SK-N-SH (cell line): Measurements from ENCODE around the gene RFX7. TPM values are rescaled to one million over a fixed set of nuclear protein-coding genes. Genes with fewer than 3 reads are reported as not detected.

Source experiments
- CTCF ChIA-PET: fragments of 300-600, 350-600 bp; formaldehyde crosslinking; extraction: SDS; loops from one replicate; lab custom pipeline; 2021; lab: Yijun Ruan, JAX
- POLR2A ChIA-PET: fragments of 350-600 bp; sonication (Branson Sonifier 250); formaldehyde crosslinking; extraction: SDS; loops from one replicate; lab custom pipeline; 2020; ENCODE audit warnings: antibody characterized with exemption, inconsistent platforms; lab: Yijun Ruan, JAX
- DNase-seq: peaks from one replicate; pipeline ENCODE4 v3.0.0; 2012
- H2AFZ ChIP-seq: fragments of 200-600 bp; sonication (generic); 2 replicates; pipeline ENCODE4 v1.8.1; 2016; ENCODE audit warnings: antibody characterized with exemption, mild to moderate bottlenecking, low read depth
- H3F3A ChIP-seq: fragments of 200-600 bp; sonication (generic); replicated peaks from 2 replicates; pipeline ENCODE3; 2016; ENCODE audit warnings: antibody characterized with exemption, mild to moderate bottlenecking; ENCODE audit not compliant: insufficient read depth
- H3K27ac ChIP-seq, 2 experiments: fragments of 200-500 bp in 1 of 2; fragments of 200-600 bp in 1 of 2; sonication (Bioruptor generic) in 1 of 2; sonication (generic), shearing (Covaris generic) in 1 of 2; 2 replicates each; pipeline versions ENCODE4 v1.5.1 to v1.6.1; 2014 to 2016; ENCODE audit warnings: low read depth in 2 of 2, inconsistent platforms in 1 of 2, low read length in 1 of 2, mild to moderate bottlenecking in 1 of 2, mixed read lengths in 1 of 2
- H3K27me3 ChIP-seq: fragments of 200-600 bp; sonication (generic), shearing (Covaris generic); 2 replicates; pipeline ENCODE4 v1.6.1; 2016; ENCODE audit warnings: mixed run types; ENCODE audit not compliant: insufficient read depth
- H3K36me3 ChIP-seq, 2 experiments: fragments of 200-500 bp in 1 of 2; fragments of 200-600 bp in 1 of 2; sonication (Bioruptor generic) in 1 of 2; sonication (generic) in 1 of 2; replicated peaks in 1 of 2; 2 replicates each; pipeline versions ENCODE3 to v1.5.1; 2014 to 2016; ENCODE audit warnings: low read length in 1 of 2, mild to moderate bottlenecking in 1 of 2; ENCODE audit not compliant: insufficient read depth in 2 of 2, control insufficient read depth in 1 of 2
- H3K4me1 ChIP-seq, 2 experiments: fragments of 200-500 bp in 1 of 2; fragments of 200-600 bp in 1 of 2; sonication (Bioruptor generic) in 1 of 2; sonication (generic), shearing (Covaris generic) in 1 of 2; 2 replicates each; pipeline versions ENCODE4 v1.5.1 to v1.6.1; 2014 to 2016; ENCODE audit warnings: low read depth in 1 of 2, low read length in 1 of 2, mixed run types in 1 of 2; ENCODE audit not compliant: insufficient read depth in 2 of 2, control insufficient read depth in 1 of 2
- H3K4me2 ChIP-seq: fragments of 200-600 bp; sonication (generic), shearing (Covaris generic); 2 replicates; pipeline ENCODE4 v1.6.1; 2017; ENCODE audit warnings: mixed run types
- H3K4me3 ChIP-seq, 2 experiments: fragments of 200-500 bp in 1 of 2; fragments of 200-600 bp in 1 of 2; sonication (Bioruptor generic) in 1 of 2; sonication (generic), shearing (Covaris generic) in 1 of 2; 2 replicates each; pipeline versions ENCODE4 v1.5.1 to v1.8.1; 2014 to 2016; ENCODE audit warnings: low read depth in 2 of 2, inconsistent platforms in 1 of 2, low read length in 1 of 2, mild to moderate bottlenecking in 1 of 2, mixed read lengths in 1 of 2, moderate library complexity in 1 of 2
- H3K79me2 ChIP-seq: fragments of 200-600 bp; sonication (generic); 2 replicates; pipeline ENCODE4 v1.8.1; 2017; ENCODE audit warnings: mild to moderate bottlenecking; ENCODE audit not compliant: insufficient read depth
- H3K9ac ChIP-seq: fragments of 200-600 bp; sonication (generic); 2 replicates; pipeline ENCODE4 v1.6.1; 2017; ENCODE audit warnings: mixed run types
- H3K9me2 ChIP-seq: fragments of 200-600 bp; sonication (generic); 2 replicates; pipeline ENCODE4 v1.6.1; 2017; ENCODE audit warnings: mixed run types
- H3K9me3 ChIP-seq: fragments of 200-600 bp; sonication (generic); 2 replicates; pipeline ENCODE4 v1.6.1; 2017; ENCODE audit warnings: mixed run types, mild to moderate bottlenecking, moderate library complexity
- H4K20me1 ChIP-seq: fragments of 200-600 bp; sonication (generic); 2 replicates; pipeline ENCODE4 v1.6.1; 2017; ENCODE audit warnings: mild to moderate bottlenecking, mixed run types; ENCODE audit not compliant: insufficient read depth
- ELF1 ChIP-seq: IDR thresholded peaks from 2 replicates; pipeline ENCODE4 v1.4.0; 2012
- FOXM1 ChIP-seq: IDR thresholded peaks from 2 replicates; pipeline ENCODE4 v1.4.0; 2012; ENCODE audit warnings: low read depth, mild to moderate bottlenecking
- GABPA ChIP-seq: IDR thresholded peaks from 2 replicates; pipeline ENCODE4 v1.4.0; 2012; ENCODE audit warnings: low read depth, mild to moderate bottlenecking
- GATA2 ChIP-seq: sonication (generic); formaldehyde crosslinking; IDR thresholded peaks from 2 replicates; pipeline ENCODE4 v1.5.0; 2020; ENCODE audit warnings: mild to moderate bottlenecking, missing genetic modification reagents
- MXI1 ChIP-seq: IDR thresholded peaks from 2 replicates; pipeline ENCODE4 v1.6.1; 2012; ENCODE audit warnings: mild to moderate bottlenecking, low read depth, low read length, improper control_type of control experiment
- NRF1 ChIP-seq: IDR thresholded peaks from 2 replicates; pipeline ENCODE4 v1.6.1; 2012; ENCODE audit warnings: low read depth, mild to moderate bottlenecking, low read length
- POLR2AphosphoS5 ChIP-seq: IDR thresholded peaks from 2 replicates; pipeline ENCODE4 v1.6.1; 2012; ENCODE audit warnings: low read depth, low read length
- RCOR1 ChIP-seq: fragments of 150-350 bp; IDR thresholded peaks from 2 replicates; pipeline ENCODE4 v1.6.1; 2017; ENCODE audit warnings: antibody characterized with exemption, low read length
- RFX5 ChIP-seq: IDR thresholded peaks from 2 replicates; pipeline ENCODE4 v1.6.1; 2012; ENCODE audit warnings: mild to moderate bottlenecking, improper control_type of control experiment, low read length
- RXRA ChIP-seq: IDR thresholded peaks from 2 replicates; pipeline ENCODE4 v1.4.0; 2012; ENCODE audit warnings: low read depth, mild to moderate bottlenecking, borderline replicate concordance
- SIN3A ChIP-seq: IDR thresholded peaks from 2 replicates; pipeline ENCODE4 v1.6.1; 2012; ENCODE audit warnings: low read depth, mild to moderate bottlenecking, low read length, moderate library complexity, borderline replicate concordance
- TAF1 ChIP-seq: IDR thresholded peaks from 2 replicates; pipeline ENCODE4 v1.6.1; 2012; ENCODE audit warnings: low read depth, mild to moderate bottlenecking, low read length, moderate library complexity, borderline replicate concordance
- WGBS: methylation state at CpG from one replicate; pipeline ENCODE4 v1.1.6; 2017; ENCODE audit warnings: low lambda C conversion rate; 5-methylcytosine and 5-hydroxymethylcytosine counted together
- polyA plus RNA-seq, 3 experiments: library from polyadenylated mRNA; depleted of rRNA; stranded (reverse); fragments of >200 nt; gene quantifications; 2 replicates each; pipeline ENCODE4 v1.2.3, GENCODE V29; 2012
- TF ChIP-seq, protein P1 (sequence below): IDR thresholded peaks from 2 replicates; pipeline ENCODE4 v1.6.1; 2012; ENCODE audit warnings: mild to moderate bottlenecking, low read depth, low read length, moderate library complexity

The RFX7 gene
- polyA plus RNA-seq, 1 of the 3 experiments (the other 2 are of a cell fraction), result 2.7 TPM

GRCh38 chr15:56211064-56211463 is 32.6 kb downstream of the RFX7 start:
- ChIA-PET CTCF (no interaction called here), POLR2A (no interaction called here)
- Histone ChIP-seq H3K9me2 (no peaks in the 10 kb centered on the region), H3K9ac (no peak overlapping the region), H3K36me3 (peaks cover 14 to 21% of the 10 kb centered on the region in 2 experiments), H3K9me3 (peaks cover 8% of the 10 kb centered on the region; the same call in 1 of the 2 replicates), H3K79me2 (peaks cover 89% of the 10 kb centered on the region), H3K4me2 (no peak overlapping the region), H3K4me3 (no peak overlapping the region), H4K20me1 (no peaks in the 10 kb centered on the region; the same call in 1 of the 2 replicates), H3K4me1 (peaks cover 0 to 7% of the 10 kb centered on the region in 2 experiments; a peak in 2 of 4 replicates), H3F3A (peaks cover 12% of the 10 kb centered on the region), H2AFZ (no peak overlapping the region), H3K27ac (no peak overlapping the region), H3K27me3 (no peaks in the 10 kb centered on the region)
- TF ChIP-seq RXRA (no peak), POLR2AphosphoS5 (no peak), RCOR1 (no peak), GATA2 (CRISPR knock-in tag) (no peak), MXI1 (no peak), FOXM1 (no peak), GABPA (no peak), RFX5 (no peak), ELF1 (no peak)
- no peak for DNase-seq

GRCh38 chr15:56208641-56209155 is 35.0 kb downstream of the RFX7 start:
- TF ChIP-seq GABPA (no peak), TAF1 (no peak), SIN3A (no peak), NRF1 (no peak)
- TF ChIP-seq, protein P1, sequence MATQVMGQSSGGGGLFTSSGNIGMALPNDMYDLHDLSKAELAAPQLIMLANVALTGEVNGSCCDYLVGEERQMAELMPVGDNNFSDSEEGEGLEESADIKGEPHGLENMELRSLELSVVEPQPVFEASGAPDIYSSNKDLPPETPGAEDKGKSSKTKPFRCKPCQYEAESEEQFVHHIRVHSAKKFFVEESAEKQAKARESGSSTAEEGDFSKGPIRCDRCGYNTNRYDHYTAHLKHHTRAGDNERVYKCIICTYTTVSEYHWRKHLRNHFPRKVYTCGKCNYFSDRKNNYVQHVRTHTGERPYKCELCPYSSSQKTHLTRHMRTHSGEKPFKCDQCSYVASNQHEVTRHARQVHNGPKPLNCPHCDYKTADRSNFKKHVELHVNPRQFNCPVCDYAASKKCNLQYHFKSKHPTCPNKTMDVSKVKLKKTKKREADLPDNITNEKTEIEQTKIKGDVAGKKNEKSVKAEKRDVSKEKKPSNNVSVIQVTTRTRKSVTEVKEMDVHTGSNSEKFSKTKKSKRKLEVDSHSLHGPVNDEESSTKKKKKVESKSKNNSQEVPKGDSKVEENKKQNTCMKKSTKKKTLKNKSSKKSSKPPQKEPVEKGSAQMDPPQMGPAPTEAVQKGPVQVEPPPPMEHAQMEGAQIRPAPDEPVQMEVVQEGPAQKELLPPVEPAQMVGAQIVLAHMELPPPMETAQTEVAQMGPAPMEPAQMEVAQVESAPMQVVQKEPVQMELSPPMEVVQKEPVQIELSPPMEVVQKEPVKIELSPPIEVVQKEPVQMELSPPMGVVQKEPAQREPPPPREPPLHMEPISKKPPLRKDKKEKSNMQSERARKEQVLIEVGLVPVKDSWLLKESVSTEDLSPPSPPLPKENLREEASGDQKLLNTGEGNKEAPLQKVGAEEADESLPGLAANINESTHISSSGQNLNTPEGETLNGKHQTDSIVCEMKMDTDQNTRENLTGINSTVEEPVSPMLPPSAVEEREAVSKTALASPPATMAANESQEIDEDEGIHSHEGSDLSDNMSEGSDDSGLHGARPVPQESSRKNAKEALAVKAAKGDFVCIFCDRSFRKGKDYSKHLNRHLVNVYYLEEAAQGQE, result no peak
- peaks cover 99% of the 10 kb centered on the region for H3K79me2 ChIP-seq
- H3K9ac ChIP-seq, result no peak overlapping the region
- no peak overlapping the region for H3K4me2 ChIP-seq
- H3K27me3 ChIP-seq, result no peaks in the 10 kb centered on the region
- H3K9me3 ChIP-seq, result peaks cover 8% of the 10 kb centered on the region; the same call in 1 of the 2 replicates
- no peaks in the 10 kb centered on the region for H3K9me2 ChIP-seq
- H2AFZ ChIP-seq, result no peak overlapping the region
- H3K27ac ChIP-seq, result no peak overlapping the region
- H4K20me1 ChIP-seq, result no peaks in the 10 kb centered on the region; the same call in 1 of the 2 replicates
- 74% methylated on average over 1 of the region's 1 CpG for WGBS
- H3K4me3 ChIP-seq, result no peak overlapping the region
- H3F3A ChIP-seq, result no peaks in the 10 kb centered on the region
- no peak for DNase-seq
- H3K4me1 ChIP-seq, result no peaks in the 10 kb centered on the region; a peak in 2 of 4 replicates
- H3K36me3 ChIP-seq, result peaks cover 13 to 19% of the 10 kb centered on the region in 2 experiments
- CTCF ChIA-PET, result interaction anchor here (0.7 kb wide), 1 partner anchor 14 kb away, joined by 3 read pairs; no protein-coding TSS in a partner anchor
- POLR2A ChIA-PET, result no interaction called here
